Measurements from ENCODE around the gene CSTPP1. TPM values are rescaled to one million over a fixed set of nuclear protein-coding genes. Genes with fewer than 3 reads are reported as not detected.

Gene CSTPP1
- total and polyA plus RNA-seq, 2 of the 8 experiments (the other 6 are each of a cell fraction or from before 2014, with no cell fraction given) = 24.2 to 28.7 TPM

GRCh38 chr11:47187723-47188122 lies 251.2 kb downstream of the CSTPP1 start:
- no peak for FAIRE-seq
- Histone ChIP-seq H3K23ac (ENCODE audit: insufficient read length) (no peak overlapping the region), H3K79me1 (ENCODE audit: low read depth, low read length) (peaks cover 3% of the 10 kb centered on the region; the same call in 1 of the 2 replicates), H4K20me1 (replicated peaks in 1 of 2; ENCODE audit: control insufficient read depth in 1 of 2, insufficient read depth in 2 of 2, low read length in 2 of 2) (peaks cover 0 to 2% of the 10 kb centered on the region in 2 experiments), H3K4me2 (ENCODE audit: insufficient read depth in 1 of 2, low read depth in 2 of 2, low read length in 2 of 2) (peak overlapping the region; percentile 66 to 77), H3K56ac (replicated peaks; ENCODE audit: insufficient read length, low read depth, low read length) (no peak overlapping the region), H4K5ac (ENCODE audit: insufficient read length, low read depth, low read length) (no peak overlapping the region), H3K18ac (ENCODE audit: extremely low read depth, low read length) (no peak overlapping the region), H2BK5ac (ENCODE audit: low read depth, low read length) (no peak overlapping the region), H2BK15ac (ENCODE audit: low read length) (0 out of 2 replicates have a peak overlapping the region, but pooled peaks have one; percentile 67), H3K4me3 (ENCODE audit: extremely low read depth in 1 of 4, insufficient read depth in 2 of 4, low read depth in 3 of 4, low read length in 4 of 4) (peak overlapping the region; percentile 62 to 92 (median 82); a peak in 7 of 8 replicates), H4K8ac (ENCODE audit: extremely low read depth, insufficient read depth, low read length) (no peak overlapping the region), H2BK12ac (ENCODE audit: low read depth, low read length) (no peak overlapping the region), H2BK120ac (replicated peaks; ENCODE audit: low read depth, low read length) (no peak overlapping the region), H2AFZ (ENCODE audit: low read length) (no peak overlapping the region), H2AK5ac (ENCODE audit: low read depth, low read length) (no peak overlapping the region), H3K36me3 (ENCODE audit: control insufficient read depth in 2 of 4, insufficient read depth in 4 of 4, low read length in 3 of 4) (peaks cover 0 to 3% (median 0%) of the 10 kb centered on the region in 4 experiments; a peak in 1 of 8 replicates), H3K27me3 (replicated peaks in 1 of 4; ENCODE audit: control insufficient read depth in 3 of 4, extremely low read depth in 1 of 4, insufficient read depth in 3 of 4, low read length in 3 of 4) (peaks cover 0 to 6% (median 0%) of the 10 kb centered on the region in 4 experiments; a peak in 3 of 7 replicates), H3K23me2 (ENCODE audit: low read depth, low read length) (peaks cover 12% of the 10 kb centered on the region; the same call in 1 of the 2 replicates), H3K14ac (ENCODE audit: insufficient read length) (no peak overlapping the region), H2BK20ac (ENCODE audit: low read length) (no peak overlapping the region), H4K91ac (replicated peaks; ENCODE audit: insufficient read length, low read length) (no peak overlapping the region), H3K4ac (replicated peaks; ENCODE audit: insufficient read length, low read depth, low read length) (no peak overlapping the region), H3K4me1 (replicated peaks in 1 of 4; ENCODE audit: control insufficient read depth in 3 of 4, insufficient read depth in 4 of 4, low read length in 3 of 4) (peaks cover 0 to 8% (median 6%) of the 10 kb centered on the region in 4 experiments; a peak in 5 of 7 replicates), H3K9ac (replicated peaks in 1 of 4; ENCODE audit: extremely low read depth in 1 of 4, low read depth in 3 of 4, low read length in 3 of 4) (peak overlapping the region in 1 of 4 experiments; percentile 56; a peak in 3 of 7 replicates), H3K79me2 (ENCODE audit: control insufficient read depth in 1 of 2, insufficient read depth in 2 of 2, low read length in 2 of 2) (peaks cover 0 to 14% of the 10 kb centered on the region in 2 experiments; a peak in 3 of 4 replicates), H3K27ac (ENCODE audit: low read depth, low read length) (no peak overlapping the region), H3K9me3 (ENCODE audit: insufficient read depth in 2 of 2, low read depth in 1 of 2, low read length in 1 of 2) (no peaks in the 10 kb centered on the region)
- no peak for DNase-seq (ENCODE audit: low read depth in 1 of 2, low spot score in 2 of 2)
- 20% methylated on average over 5 of the region's 5 CpGs; no CpG with 5 or more reads in 1 of the 2 experiments for WGBS, 2 experiments (ENCODE audit: extremely low coverage in 1 of 2, insufficient coverage in 1 of 2, insufficient read length in 1 of 2, insufficient replicate concordance in 2 of 2, low coverage in 1 of 2, low lambda C conversion rate in 2 of 2, missing lambda C conversion rate in 1 of 2)
- ChIA-PET POLR2A (ENCODE audit: partially characterized antibody) (interaction anchor here (1.1 to 3.9 kb wide), 15 partner anchors 8 to 275 kb away, joined by 3 to 49 read pairs (median 9); partner anchors contain the start of genes ACP2, ARFGAP2 and DDB2), CTCF (ENCODE audit: partially characterized antibody) (interaction anchor here (1.1 to 16.6 kb wide), 7 partner anchors 9 to 161 kb away, joined by 3 to 247 read pairs (median 8); partner anchors contain the start of genes ARFGAP2 and DDB2)
- TF ChIP-seq SIX5 (IDR thresholded peaks at IDR 0.05; ENCODE audit: low read depth, low read length) = no peak
- TF ChIP-seq KDM5A (IDR thresholded peaks at IDR 0.05; ENCODE audit: low read length) = no peak
- TF ChIP-seq CHD1 (IDR thresholded peaks at IDR 0.05; ENCODE audit: low read depth, low read length) = no peak
